ENCODE results near the gene RASSF5. TPM values are rescaled to one million over a fixed set of nuclear protein-coding genes. Genes with fewer than 3 reads are reported as not detected.

The RASSF5 gene
- total RNA-seq, 1 experiment from 2014 or later: 1.3 TPM

- TF ChIP-seq CTCF (IDR thresholded peaks at IDR 0.05; ENCODE audit: insufficient read depth in 1 of 2, low read depth in 1 of 2, low read length in 1 of 2, severe bottlenecking in 1 of 2, unreplicated experiment in 1 of 2): no peak
- Histone ChIP-seq H3K36me3 (ENCODE audit: control insufficient read depth, insufficient read depth, low read length) (no peaks in the 10 kb centered on the region), H3K9me3 (no peaks in the 10 kb centered on the region), H3K4me1 (no peaks in the 10 kb centered on the region), H3K27me3 (replicated peaks; ENCODE audit: control insufficient read depth, insufficient read depth, low read length) (no peaks in the 10 kb centered on the region), H3K4me3 (ENCODE audit: low read depth, low read length) (no peak overlapping the region)
- H3K4me3 Mint-ChIP-seq (ENCODE audit: unreplicated experiment): no peak overlapping the region
- BruUV-seq (replicated peaks): no TSS peak
- H3K27ac Mint-ChIP-seq (ENCODE audit: unreplicated experiment): no peak overlapping the region
- no peaks in the 10 kb centered on the region for H3K4me1 Mint-ChIP-seq (ENCODE audit: low read depth, unreplicated experiment)
- DNase-seq: no peak
- no peaks in the 10 kb centered on the region for H3K27me3 Mint-ChIP-seq (ENCODE audit: insufficient read depth, unreplicated experiment)
- peaks cover 30% of the 10 kb centered on the region for H3K36me3 Mint-ChIP-seq (ENCODE audit: insufficient read depth, unreplicated experiment)
- ChIA-PET CTCF (no interaction called here), POLR2A (no interaction called here)
- H3K9me3 Mint-ChIP-seq (ENCODE audit: unreplicated experiment): no peaks in the 10 kb centered on the region
- intact Hi-C loops (cut with micrococcal nuclease; ENCODE audit: unreplicated experiment): no loop called here
Measured at GRCh38 chr1:206604861-206605260, 97.5 kb downstream of the RASSF5 start.

GRCh38 chr1:206606867-206607266 lies 99.5 kb downstream of the RASSF5 start:
- H3K27me3 Mint-ChIP-seq (ENCODE audit: insufficient read depth, unreplicated experiment): no peaks in the 10 kb centered on the region
- Histone ChIP-seq H3K4me3 (ENCODE audit: low read depth, low read length) (no peak overlapping the region), H3K36me3 (ENCODE audit: control insufficient read depth, insufficient read depth, low read length) (no peaks in the 10 kb centered on the region), H3K27me3 (replicated peaks; ENCODE audit: control insufficient read depth, insufficient read depth, low read length) (no peaks in the 10 kb centered on the region), H3K4me1 (no peaks in the 10 kb centered on the region; the same call in 1 of the 2 replicates), H3K9me3 (no peaks in the 10 kb centered on the region)
- intact Hi-C loops (cut with micrococcal nuclease; ENCODE audit: unreplicated experiment): no loop called here
- POLR2A ChIA-PET: no interaction called here
- no peaks in the 10 kb centered on the region for H3K9me3 Mint-ChIP-seq (ENCODE audit: unreplicated experiment)
- CTCF ChIA-PET: interaction anchor here (1.3 kb wide), 1 partner anchor 57 kb away, joined by 3 read pairs; no protein-coding TSS in a partner anchor
- TF ChIP-seq CTCF (IDR thresholded peaks at IDR 0.05; ENCODE audit: insufficient read depth in 1 of 2, low read depth in 1 of 2, low read length in 1 of 2, severe bottlenecking in 1 of 2, unreplicated experiment in 1 of 2): peak; percentile 67 to 77
- DNase-seq: peak in 1 of 2 experiments; percentile 56
- no TSS peak for BruUV-seq (replicated peaks)
- peaks cover 6% of the 10 kb centered on the region for H3K4me1 Mint-ChIP-seq (ENCODE audit: low read depth, unreplicated experiment)
- no peak overlapping the region for H3K4me3 Mint-ChIP-seq (ENCODE audit: unreplicated experiment)
- H3K36me3 Mint-ChIP-seq (ENCODE audit: insufficient read depth, unreplicated experiment): peaks cover 24% of the 10 kb centered on the region
- no peak overlapping the region for H3K27ac Mint-ChIP-seq (ENCODE audit: unreplicated experiment)

GRCh38 chr1:206608108-206608698 lies 100.9 kb downstream of the RASSF5 start:
- POLR2A ChIA-PET: no interaction called here
- TF ChIP-seq CTCF (IDR thresholded peaks at IDR 0.05; ENCODE audit: insufficient read depth in 1 of 2, low read depth in 1 of 2, low read length in 1 of 2, severe bottlenecking in 1 of 2, unreplicated experiment in 1 of 2): peak; percentile 59 to 77
- BruUV-seq (replicated peaks): no TSS peak
- Histone ChIP-seq H3K9me3 (no peaks in the 10 kb centered on the region), H3K36me3 (ENCODE audit: control insufficient read depth, insufficient read depth, low read length) (no peaks in the 10 kb centered on the region), H3K4me1 (no peaks in the 10 kb centered on the region; the same call in 1 of the 2 replicates), H3K27me3 (replicated peaks; ENCODE audit: control insufficient read depth, insufficient read depth, low read length) (no peaks in the 10 kb centered on the region), H3K4me3 (ENCODE audit: low read depth, low read length) (no peak overlapping the region)
- no peak overlapping the region for H3K27ac Mint-ChIP-seq (ENCODE audit: unreplicated experiment)
- no peaks in the 10 kb centered on the region for H3K27me3 Mint-ChIP-seq (ENCODE audit: insufficient read depth, unreplicated experiment)
- intact Hi-C loops (cut with micrococcal nuclease; ENCODE audit: unreplicated experiment): loop anchor here (1.0 kb wide), 1 partner anchor 56 kb away; no protein-coding TSS in a partner anchor
- no peak overlapping the region for H3K4me3 Mint-ChIP-seq (ENCODE audit: unreplicated experiment)
- peaks cover 8% of the 10 kb centered on the region for H3K4me1 Mint-ChIP-seq (ENCODE audit: low read depth, unreplicated experiment)
- CTCF ChIA-PET: interaction anchor here (1.3 kb wide), 2 partner anchors 55 to 304 kb away, joined by 3 to 4 read pairs; no protein-coding TSS in a partner anchor
- peaks cover 20% of the 10 kb centered on the region for H3K36me3 Mint-ChIP-seq (ENCODE audit: insufficient read depth, unreplicated experiment)
- DNase-seq: peak in 1 of 2 experiments; percentile 60
- H3K9me3 Mint-ChIP-seq (ENCODE audit: unreplicated experiment): no peaks in the 10 kb centered on the region
